ENCODE results near the gene CCZ1.
"Not testable (repeated sequence)": the region's sequence is repeated elsewhere in the genome, so short reads cannot be mapped to it uniquely, and the experiment has no call there.

The CCZ1 gene

DNA sequence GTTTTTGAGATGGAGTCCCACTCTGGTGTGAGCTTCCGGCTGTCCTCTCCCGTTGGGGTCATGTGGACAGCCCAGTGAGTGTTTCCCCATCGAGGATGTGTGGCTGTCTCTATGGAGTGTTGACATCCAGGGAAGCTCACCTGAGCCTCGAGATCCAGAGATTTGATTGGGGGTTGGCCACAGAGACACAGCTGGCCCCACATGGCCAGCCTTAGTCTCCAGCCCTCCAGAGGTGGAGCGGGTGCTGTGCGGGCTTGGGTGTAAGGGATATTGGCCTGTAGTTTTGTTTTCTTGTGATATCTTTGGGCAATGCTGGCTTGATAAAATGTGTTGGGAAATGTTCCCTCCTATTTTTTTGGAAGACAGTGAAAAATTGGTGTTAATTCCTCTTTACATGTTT lies 18.0 kb downstream of the CCZ1 start:
- DNase-seq (ENCODE audit: low read depth) = not testable (repeated sequence)

DNA sequence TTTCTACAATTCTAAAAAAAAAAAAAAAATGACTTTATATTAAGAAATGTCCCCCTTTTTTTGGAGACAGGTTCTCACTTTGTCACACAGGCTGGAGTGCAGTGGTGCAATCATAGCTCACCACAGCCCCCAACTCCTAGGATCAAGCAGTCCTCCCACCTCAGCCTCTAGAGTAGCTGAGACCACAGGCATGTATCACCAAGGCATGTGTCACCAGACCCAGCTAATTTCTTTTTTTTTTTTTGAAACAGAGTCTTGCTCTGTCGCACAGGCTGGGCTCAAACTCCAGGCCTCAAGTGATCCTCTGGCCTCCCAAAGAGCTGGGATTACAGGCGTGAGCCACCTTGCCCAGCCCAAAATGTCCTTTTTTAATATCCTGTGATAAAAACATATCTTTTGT lies 25.6 kb downstream of the CCZ1 start:
- not testable (repeated sequence) for DNase-seq (ENCODE audit: low read depth)

GRCh38 chr7:5924630-5925029 lies 26.1 kb downstream of the CCZ1 start:
- not testable (repeated sequence) for DNase-seq (ENCODE audit: low read depth)

GRCh38 chr7:5926263-5926870 lies 27.8 kb downstream of the CCZ1 start:
- DNase-seq (ENCODE audit: low read depth) = not testable (repeated sequence)

DNA sequence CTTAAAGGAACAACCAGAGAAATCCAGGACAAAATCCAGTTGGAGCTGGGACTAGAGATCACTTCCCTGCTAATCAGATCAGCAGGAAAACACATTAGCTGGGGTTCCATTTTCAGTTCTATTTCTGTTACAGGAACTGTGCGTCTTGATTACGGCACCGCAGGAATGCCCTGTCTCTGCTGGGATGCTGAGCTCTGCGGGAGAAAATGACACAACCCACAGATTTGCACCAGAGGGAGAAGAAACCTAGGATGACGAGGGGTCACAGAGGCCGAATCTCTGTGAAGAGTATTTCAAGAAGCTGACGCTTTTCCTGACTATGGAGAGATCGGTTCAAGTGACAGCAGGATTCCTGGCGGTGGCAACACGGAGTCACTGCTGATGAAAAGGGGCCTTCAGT lies 31.8 kb downstream of the CCZ1 start:
- not testable (repeated sequence) for DNase-seq (ENCODE audit: low read depth)

DNA sequence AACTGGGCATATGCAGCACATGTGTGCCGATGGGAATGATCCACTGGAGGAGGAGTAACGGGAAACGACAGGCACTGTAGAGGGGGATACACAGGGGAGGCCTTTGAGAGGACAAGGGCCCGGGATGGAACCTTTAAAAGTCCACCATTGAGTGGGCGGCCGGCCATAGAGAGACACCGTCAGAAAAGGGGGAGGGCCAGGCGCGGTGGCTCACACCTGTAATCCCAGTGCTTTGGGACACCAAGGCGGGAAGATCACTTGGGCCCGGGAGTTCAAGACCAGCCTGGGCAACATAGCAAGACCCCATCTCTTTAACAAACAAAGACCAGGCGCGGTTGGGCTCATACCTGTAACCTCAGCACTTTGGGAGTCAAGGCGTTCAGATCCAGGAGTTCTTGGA lies 32.7 kb downstream of the CCZ1 start:
- not testable (repeated sequence) for DNase-seq (ENCODE audit: low read depth)

GRCh38 chr7:5931905-5932644 lies 33.5 kb downstream of the CCZ1 start:
- DNase-seq (ENCODE audit: low read depth) = peak; percentile 35

GRCh38 chr7:5934945-5935450 lies 36.5 kb downstream of the CCZ1 start:
- not testable (repeated sequence) for DNase-seq (ENCODE audit: low read depth)

DNA sequence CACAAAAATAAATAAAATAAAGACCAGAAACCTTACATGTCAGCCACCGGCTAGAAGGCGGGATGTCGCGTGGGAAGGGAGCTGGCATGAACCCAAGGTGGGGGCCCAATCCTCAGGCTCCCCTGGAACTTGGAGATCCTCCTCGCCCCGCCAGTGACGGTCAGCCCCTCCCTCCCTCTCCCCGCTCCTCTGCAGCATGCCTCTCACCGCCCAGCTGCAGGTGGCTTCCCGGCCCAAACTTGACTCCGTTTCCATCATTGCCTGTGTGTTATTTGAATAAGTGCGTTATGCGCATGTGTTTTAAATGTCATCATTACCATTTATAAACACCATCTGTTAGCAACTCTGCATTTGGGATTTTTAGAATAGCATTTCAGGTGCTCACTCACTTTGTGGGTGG lies 64.7 kb downstream of the CCZ1 start:
- DNase-seq (ENCODE audit: low read depth) = not testable (repeated sequence)

- DNase-seq (ENCODE audit: low read depth) = not testable (repeated sequence)
Observed at GRCh38 chr7:5963810-5964209, 65.3 kb downstream of the CCZ1 start.

DNA sequence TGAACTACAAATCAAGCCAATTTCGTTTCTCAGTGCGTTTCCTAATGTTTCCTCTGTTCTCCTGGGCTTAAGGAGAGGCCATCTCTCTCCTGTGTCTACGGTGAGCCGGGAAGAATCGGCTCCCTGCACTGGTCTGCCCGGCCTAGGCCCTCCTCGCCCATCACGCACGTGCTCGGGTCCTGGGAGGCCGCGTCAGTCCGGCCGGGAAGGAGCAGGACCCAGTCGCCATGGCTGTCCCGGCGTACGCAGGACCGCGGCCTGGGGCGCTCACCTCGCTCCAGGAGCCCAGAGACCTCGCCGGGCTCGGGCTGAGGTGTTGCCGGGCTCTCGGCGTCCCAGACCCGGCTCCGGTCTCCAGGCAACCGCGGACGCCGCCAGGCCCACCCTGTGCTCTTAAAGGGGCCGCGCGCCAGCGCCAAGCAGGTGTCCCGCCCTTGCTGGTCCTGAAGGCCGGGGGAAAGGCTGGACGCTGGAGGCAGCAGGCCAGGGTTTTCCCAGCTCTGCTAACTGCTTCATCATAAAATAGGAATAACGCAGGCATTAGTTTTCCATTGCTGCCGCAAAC lies 71.9 kb downstream of the CCZ1 start, which contains the start of gene RSPH10B:
RSPH10B (minus strand) TSS at position 343 of the 565 bp plus-strand sequence. CDS start 3,573 bp downstream, outside the sequence.
- not testable (repeated sequence) for DNase-seq (ENCODE audit: low read depth)

GRCh38 chr7:5973580-5973979 lies 75.0 kb downstream of the CCZ1 start:
- not testable (repeated sequence) for DNase-seq (ENCODE audit: low read depth)

Measured in HS-5 (cell line).